ENCODE data around the gene DSCAML1. TPM values are rescaled to one million over a fixed set of nuclear protein-coding genes. Genes with fewer than 3 reads are reported as not detected.
A peak's percentile ranks its signal among the peaks of the same experiment; 100 is the strongest.

The DSCAML1 gene
- total and polyA plus RNA-seq, 9 of the 15 experiments (the other 6 are each of a cell fraction or from before 2014, with no cell fraction given): not detected

- TF ChIP-seq JUN (IDR thresholded peaks at IDR 0.05; ENCODE audit: borderline replicate concordance, low read depth, low read length) (no peak), JUN (CRISPR knock-in tag; IDR thresholded peaks at IDR 0.05; ENCODE audit: borderline replicate concordance) (no peak), SMARCE1 (IDR thresholded peaks at IDR 0.05) (0 out of 2 replicates have a peak, but pooled peaks have one; percentile 39), KDM4B (IDR thresholded peaks at IDR 0.05; ENCODE audit: borderline replicate concordance in 2 of 2, low read depth in 1 of 2) (no peak), PHB (CRISPR knock-in tag; IDR thresholded peaks at IDR 0.05) (no peak), NFRKB (IDR thresholded peaks at IDR 0.05; ENCODE audit: low read depth) (no peak), ZNF24 (IDR thresholded peaks at IDR 0.05) (no peak), NFE2 (IDR thresholded peaks at IDR 0.05; ENCODE audit: low read depth) (no peak), MGA (IDR thresholded peaks at IDR 0.05) (no peak), ZFP1 (CRISPR knock-in tag; IDR thresholded peaks at IDR 0.05) (no peak), ZZZ3 (IDR thresholded peaks at IDR 0.05) (no peak)
- TF ChIP-seq, protein P1, sequence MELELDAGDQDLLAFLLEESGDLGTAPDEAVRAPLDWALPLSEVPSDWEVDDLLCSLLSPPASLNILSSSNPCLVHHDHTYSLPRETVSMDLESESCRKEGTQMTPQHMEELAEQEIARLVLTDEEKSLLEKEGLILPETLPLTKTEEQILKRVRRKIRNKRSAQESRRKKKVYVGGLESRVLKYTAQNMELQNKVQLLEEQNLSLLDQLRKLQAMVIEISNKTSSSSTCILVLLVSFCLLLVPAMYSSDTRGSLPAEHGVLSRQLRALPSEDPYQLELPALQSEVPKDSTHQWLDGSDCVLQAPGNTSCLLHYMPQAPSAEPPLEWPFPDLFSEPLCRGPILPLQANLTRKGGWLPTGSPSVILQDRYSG (tag; conservative IDR thresholded peaks at IDR 0.05; ENCODE audit: low read depth): no peak
- TF ChIP-seq, protein P2, sequence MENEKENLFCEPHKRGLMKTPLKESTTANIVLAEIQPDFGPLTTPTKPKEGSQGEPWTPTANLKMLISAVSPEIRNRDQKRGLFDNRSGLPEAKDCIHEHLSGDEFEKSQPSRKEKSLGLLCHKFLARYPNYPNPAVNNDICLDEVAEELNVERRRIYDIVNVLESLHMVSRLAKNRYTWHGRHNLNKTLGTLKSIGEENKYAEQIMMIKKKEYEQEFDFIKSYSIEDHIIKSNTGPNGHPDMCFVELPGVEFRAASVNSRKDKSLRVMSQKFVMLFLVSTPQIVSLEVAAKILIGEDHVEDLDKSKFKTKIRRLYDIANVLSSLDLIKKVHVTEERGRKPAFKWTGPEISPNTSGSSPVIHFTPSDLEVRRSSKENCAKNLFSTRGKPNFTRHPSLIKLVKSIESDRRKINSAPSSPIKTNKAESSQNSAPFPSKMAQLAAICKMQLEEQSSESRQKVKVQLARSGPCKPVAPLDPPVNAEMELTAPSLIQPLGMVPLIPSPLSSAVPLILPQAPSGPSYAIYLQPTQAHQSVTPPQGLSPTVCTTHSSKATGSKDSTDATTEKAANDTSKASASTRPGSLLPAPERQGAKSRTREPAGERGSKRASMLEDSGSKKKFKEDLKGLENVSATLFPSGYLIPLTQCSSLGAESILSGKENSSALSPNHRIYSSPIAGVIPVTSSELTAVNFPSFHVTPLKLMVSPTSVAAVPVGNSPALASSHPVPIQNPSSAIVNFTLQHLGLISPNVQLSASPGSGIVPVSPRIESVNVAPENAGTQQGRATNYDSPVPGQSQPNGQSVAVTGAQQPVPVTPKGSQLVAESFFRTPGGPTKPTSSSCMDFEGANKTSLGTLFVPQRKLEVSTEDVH (IDR thresholded peaks at IDR 0.05; ENCODE audit: low read depth, partially characterized antibody): no peak
Observed at GRCh38 chr11:117809236-117810055, 12.4 kb upstream of the DSCAML1 start (continued).

Measured in K562 (cell line).